Keratinocyte (primary cell): ENCODE measurements around the gene GBP6. TPM values are rescaled to one million over a fixed set of nuclear protein-coding genes. Genes with fewer than 3 reads are reported as not detected.

Experiments
- DNase-seq: peaks from one replicate; pipeline ENCODE4 v3.0.0-alpha.2; 2011; ENCODE audit warnings: low read depth, missing footprints, low spot score
- FAIRE-seq: peaks from 2 replicates; lab custom pipeline; 2011; peaks lifted over from hg19 to GRCh38; lab: Jason Lieb, UNC
- H2AFZ ChIP-seq: 2 replicates; pipeline ENCODE4 v1.6.0; 2012; ENCODE audit warnings: low read length, control low read depth, inconsistent platforms; ENCODE audit not compliant: control insufficient read depth
- H3K27ac ChIP-seq: 2 replicates; pipeline ENCODE4 v1.5.1; 2011; ENCODE audit warnings: low read length; ENCODE audit not compliant: control insufficient read depth, insufficient read depth
- H3K27me3 ChIP-seq: 3 replicates; pipeline ENCODE4 v1.6.0; 2011; ENCODE audit warnings: low read length; ENCODE audit not compliant: control insufficient read depth, insufficient read depth; ENCODE audit errors: extremely low read depth
- H3K36me3 ChIP-seq, 2 experiments: 2 replicates in 1 of 2; 3 replicates in 1 of 2; pipeline ENCODE4 v1.5.1; 2011; ENCODE audit warnings: low read length in 2 of 2, mild to moderate bottlenecking in 1 of 2; ENCODE audit not compliant: control insufficient read depth in 2 of 2, insufficient read depth in 2 of 2; ENCODE audit errors: extremely low read depth in 1 of 2
- H3K4me1 ChIP-seq: 3 replicates; pipeline ENCODE4 v1.5.1; 2011; ENCODE audit warnings: low read length; ENCODE audit not compliant: control insufficient read depth, insufficient read depth; ENCODE audit errors: extremely low read depth
- H3K4me2 ChIP-seq: 3 replicates; pipeline ENCODE4 v1.6.0; 2011; ENCODE audit warnings: low read depth, low read length; ENCODE audit not compliant: control insufficient read depth, insufficient read depth; ENCODE audit errors: extremely low read depth
- H3K4me3 ChIP-seq, 3 experiments: fragments of 200-600 bp in 1 of 3; sonication (generic) in 1 of 3; 2 replicates in 2 of 3; 3 replicates in 1 of 3; pipeline ENCODE4 v1.5.1; 2011 to 2016; ENCODE audit warnings: low read length in 3 of 3, mild to moderate bottlenecking in 3 of 3, control low read depth in 2 of 3, inconsistent platforms in 1 of 3, low read depth in 1 of 3, mixed read lengths in 1 of 3, mixed run types in 1 of 3, moderate library complexity in 1 of 3; ENCODE audit not compliant: control insufficient read depth in 2 of 3, insufficient read depth in 2 of 3; ENCODE audit errors: extremely low read depth in 1 of 3
- H3K79me2 ChIP-seq: 2 replicates; pipeline ENCODE4 v1.6.0; 2012; ENCODE audit warnings: low read length; ENCODE audit not compliant: control insufficient read depth, insufficient read depth
- H3K9ac ChIP-seq: 3 replicates; pipeline ENCODE4 v1.6.0; 2011; ENCODE audit warnings: low read length; ENCODE audit not compliant: control insufficient read depth, insufficient read depth; ENCODE audit errors: extremely low read depth
- H3K9me1 ChIP-seq: 3 replicates; pipeline ENCODE4 v1.6.0; 2011; ENCODE audit warnings: low read length; ENCODE audit not compliant: control insufficient read depth, insufficient read depth; ENCODE audit errors: extremely low read depth
- H3K9me3 ChIP-seq: 2 replicates; pipeline ENCODE4 v1.5.1; 2012; ENCODE audit warnings: low read depth, low read length; ENCODE audit not compliant: control insufficient read depth
- H4K20me1 ChIP-seq: 3 replicates; pipeline ENCODE4 v1.6.0; 2011; ENCODE audit warnings: low read length; ENCODE audit not compliant: control insufficient read depth, insufficient read depth; ENCODE audit errors: extremely low read depth
- CTCF ChIP-seq, 3 experiments: IDR thresholded peaks in 1 of 3; conservative IDR thresholded peaks in 1 of 3; optimal IDR thresholded peaks in 1 of 3; 2 replicates in 2 of 3; 3 replicates in 1 of 3; pipeline versions ENCODE3 to v1.5.1; 2011; ENCODE audit warnings: low read length in 3 of 3, mild to moderate bottlenecking in 3 of 3, moderate library complexity in 2 of 3, control low read depth in 1 of 3, inconsistent platforms in 1 of 3; ENCODE audit not compliant: insufficient read depth in 2 of 3; ENCODE audit errors: extremely low read depth in 1 of 3
- EZH2 ChIP-seq: IDR thresholded peaks from one replicate; pipeline ENCODE4 v1.6.1; 2012; ENCODE audit warnings: inconsistent platforms, mild to moderate bottlenecking, low read length, moderate library complexity
- dilution Hi-C: fragments of 300-500 bp; cut with MboI; formaldehyde crosslinking; loops from one replicate; pipeline ENCODE4 v1.7.0; 2020; ENCODE audit warnings: low sequenced_read_pairs; ENCODE audit not compliant: extremely low pct_ligation_motif_present
- polyA plus RNA-seq, 5 experiments: library from polyadenylated mRNA; depleted of rRNA in 3 of 5; stranded (reverse) in 3 of 5; stranded (forward) in 1 of 5; unstranded in 1 of 5; fragments of >200 nt; gene quantifications; 1 replicate in 1 of 5; 2 replicates in 3 of 5; 3 replicates in 1 of 5; pipeline versions ENCODE4 v1.2.1 to v1.2.3, GENCODE V29; 2011 to 2012; ENCODE audit warnings: missing spikeins in 2 of 5, low read depth in 1 of 5, low replicate concordance in 1 of 5

Gene GBP6
- polyA plus RNA-seq, 1 donor (not counting 4 experiments of a cell fraction or from before 2014, with no cell fraction given): 9.4 TPM

GRCh38 chr1:89331890-89332289 lies 32.0 kb upstream of the GBP6 start:
- Histone ChIP-seq H3K9ac (no peak overlapping the region), H3K4me3 (no peak overlapping the region), H4K20me1 (no peaks in the 10 kb centered on the region), H3K4me1 (no peaks in the 10 kb centered on the region), H3K27ac (no peak overlapping the region), H2AFZ (no peak overlapping the region), H3K36me3 (no peaks in the 10 kb centered on the region), H3K27me3 (no peaks in the 10 kb centered on the region), H3K79me2 (no peaks in the 10 kb centered on the region), H3K9me3 (no peaks in the 10 kb centered on the region), H3K9me1 (no peaks in the 10 kb centered on the region), H3K4me2 (no peak overlapping the region)
- TF ChIP-seq CTCF (optimal IDR thresholded peaks at IDR 0.05 in 1 of 3, IDR thresholded peaks at IDR 0.05 in 1 of 3, conservative IDR thresholded peaks at IDR 0.05 in 1 of 3; ENCODE audit: extremely low read depth in 1 of 3, insufficient read depth in 2 of 3, low read length in 3 of 3) (no peak), EZH2 (no peak)
- DNase-seq (no peak), FAIRE-seq (no peak)
- dilution Hi-C loops: no loop called here

- TF ChIP-seq CTCF (optimal IDR thresholded peaks at IDR 0.05 in 1 of 3, IDR thresholded peaks at IDR 0.05 in 1 of 3, conservative IDR thresholded peaks at IDR 0.05 in 1 of 3; ENCODE audit: extremely low read depth in 1 of 3, insufficient read depth in 2 of 3, low read length in 3 of 3): no peak
- no peak for TF ChIP-seq EZH2
- H3K27ac ChIP-seq: no peak overlapping the region
- no peaks in the 10 kb centered on the region for H3K4me1 ChIP-seq
- H3K27me3 ChIP-seq: no peaks in the 10 kb centered on the region
- no peak overlapping the region for H2AFZ ChIP-seq
- dilution Hi-C loops: no loop called here
- H4K20me1 ChIP-seq: no peaks in the 10 kb centered on the region
- H3K79me2 ChIP-seq: no peaks in the 10 kb centered on the region
- no peaks in the 10 kb centered on the region for H3K9me3 ChIP-seq
- no peak overlapping the region for H3K9ac ChIP-seq
- no peaks in the 10 kb centered on the region for H3K36me3 ChIP-seq
- DNase-seq: no peak
- no peaks in the 10 kb centered on the region for H3K9me1 ChIP-seq
- no peak for FAIRE-seq
- no peak overlapping the region for H3K4me2 ChIP-seq
- H3K4me3 ChIP-seq: no peak overlapping the region
These were observed 31.4 kb upstream of the GBP6 start for GRCh38 chr1:89332461-89332860.
